Stimulated activated memory B cell treated with anti-CD40 and anti-IgM and Interleukin-4, amounts not matched to agents 10 μg/mL and 1 μg/mL and 100 μg/mL, for 72 hours (primary cell): ENCODE measurements around the gene PSMB9.

Experiments used
- ATAC-seq: fragments of 150-1000 bp; cut with Tn5 transposase; 2 replicates; pipeline ENCODE4 v1.10.0; 2021
- H3K27ac Mint-ChIP-seq: one replicate; pipeline ENCODE4 v1.8.0; 2022; ENCODE audit warnings: mild to moderate bottlenecking, mixed read lengths
- H3K27me3 Mint-ChIP-seq: one replicate; pipeline ENCODE4 v1.8.0; 2022; ENCODE audit warnings: mixed read lengths
- H3K36me3 Mint-ChIP-seq: one replicate; pipeline ENCODE4 v1.8.0; 2022; ENCODE audit warnings: mixed read lengths
- H3K4me1 Mint-ChIP-seq: one replicate; pipeline ENCODE4 v1.8.0; 2022; ENCODE audit warnings: mixed read lengths
- H3K4me3 Mint-ChIP-seq: one replicate; pipeline ENCODE4 v1.8.0; 2022; ENCODE audit warnings: mild to moderate bottlenecking, moderate library complexity, mixed read lengths
- H3K9me3 Mint-ChIP-seq: one replicate; pipeline ENCODE4 v1.8.0; 2022; ENCODE audit warnings: mixed read lengths

Gene PSMB9

GRCh38 chr6:32890831-32891230 lies 36.8 kb downstream of the PSMB9 start:
- no peaks in the 10 kb centered on the region for H3K9me3 Mint-ChIP-seq
- no peak for ATAC-seq
- peak overlapping the region; percentile 46 for H3K27ac Mint-ChIP-seq
- no peaks in the 10 kb centered on the region for H3K36me3 Mint-ChIP-seq
- no peaks in the 10 kb centered on the region for H3K27me3 Mint-ChIP-seq
- peaks cover 65% of the 10 kb centered on the region for H3K4me1 Mint-ChIP-seq
- H3K4me3 Mint-ChIP-seq: no peak overlapping the region

GRCh38 chr6:32894085-32895005 lies 40.4 kb downstream of the PSMB9 start:
- Mint-ChIP-seq H3K4me1 (peaks cover 79% of the 10 kb centered on the region), H3K9me3 (no peaks in the 10 kb centered on the region), H3K36me3 (peaks cover 10% of the 10 kb centered on the region), H3K4me3 (peak overlapping the region; percentile 99), H3K27ac (peak overlapping the region; percentile 97), H3K27me3 (no peaks in the 10 kb centered on the region)
- peak; percentile 99 for ATAC-seq

GRCh38 chr6:32895006-32895345 lies 41.0 kb downstream of the PSMB9 start:
- H3K4me1 Mint-ChIP-seq: peaks cover 79% of the 10 kb centered on the region
- peaks cover 10% of the 10 kb centered on the region for H3K36me3 Mint-ChIP-seq
- H3K27me3 Mint-ChIP-seq: no peaks in the 10 kb centered on the region
- H3K4me3 Mint-ChIP-seq: peak overlapping the region; percentile 99
- no peaks in the 10 kb centered on the region for H3K9me3 Mint-ChIP-seq
- H3K27ac Mint-ChIP-seq: peak overlapping the region; percentile 97
- ATAC-seq: peak; percentile 18

- Mint-ChIP-seq H3K36me3 (peaks cover 13% of the 10 kb centered on the region), H3K9me3 (no peaks in the 10 kb centered on the region), H3K4me1 (peaks cover 18% of the 10 kb centered on the region), H3K27ac (no peak overlapping the region), H3K27me3 (no peaks in the 10 kb centered on the region), H3K4me3 (no peak overlapping the region)
- no peak for ATAC-seq
Observed at GRCh38 chr6:32903952-32904351, 50.0 kb downstream of the PSMB9 start.

GRCh38 chr6:32905078-32905477 lies 51.1 kb downstream of the PSMB9 start:
- H3K4me1 Mint-ChIP-seq: peaks cover 18% of the 10 kb centered on the region
- H3K36me3 Mint-ChIP-seq: peaks cover 13% of the 10 kb centered on the region
- H3K27ac Mint-ChIP-seq: no peak overlapping the region
- no peaks in the 10 kb centered on the region for H3K9me3 Mint-ChIP-seq
- ATAC-seq: no peak
- no peaks in the 10 kb centered on the region for H3K27me3 Mint-ChIP-seq
- H3K4me3 Mint-ChIP-seq: no peak overlapping the region

GRCh38 chr6:32906539-32906938 lies 52.5 kb downstream of the PSMB9 start:
- H3K4me1 Mint-ChIP-seq: peaks cover 18% of the 10 kb centered on the region
- no peak overlapping the region for H3K27ac Mint-ChIP-seq
- no peak for ATAC-seq
- H3K27me3 Mint-ChIP-seq: no peaks in the 10 kb centered on the region
- no peak overlapping the region for H3K4me3 Mint-ChIP-seq
- no peaks in the 10 kb centered on the region for H3K9me3 Mint-ChIP-seq
- H3K36me3 Mint-ChIP-seq: peaks cover 2% of the 10 kb centered on the region

GRCh38 chr6:32908897-32909296 lies 54.9 kb downstream of the PSMB9 start:
- Mint-ChIP-seq H3K27me3 (no peaks in the 10 kb centered on the region), H3K4me3 (no peak overlapping the region), H3K9me3 (no peaks in the 10 kb centered on the region), H3K4me1 (peaks cover 12% of the 10 kb centered on the region), H3K27ac (no peak overlapping the region), H3K36me3 (no peaks in the 10 kb centered on the region)
- ATAC-seq: no peak
